Measurements from ENCODE around the gene CREB5.
"Not testable (repeated sequence)": the region's sequence is repeated elsewhere in the genome, so short reads cannot be mapped to it uniquely, and the experiment has no call there.

Gene CREB5

GRCh38 chr7:28547115-28547514, 134.8 kb downstream of the CREB5 start:
- DNase-seq (ENCODE audit: low read depth in 2 of 2), result no peak

- DNase-seq (ENCODE audit: low read depth in 2 of 2), result no peak
Measured at GRCh38 chr7:28548416-28548815, 136.1 kb downstream of the CREB5 start.

GRCh38 chr7:28549998-28550397, 137.7 kb downstream of the CREB5 start:
- DNase-seq (ENCODE audit: low read depth in 2 of 2), result no peak

- no peak for DNase-seq (ENCODE audit: low read depth in 2 of 2)
Measured at GRCh38 chr7:28550580-28551186, 138.4 kb downstream of the CREB5 start.

- no peak for DNase-seq (ENCODE audit: low read depth in 2 of 2)
Measured at GRCh38 chr7:28551331-28551730, 139.0 kb downstream of the CREB5 start.

- not testable (repeated sequence) for DNase-seq (ENCODE audit: low read depth in 2 of 2)
Measured at GRCh38 chr7:28551766-28552165, 139.4 kb downstream of the CREB5 start.

GRCh38 chr7:28554802-28555471, 142.6 kb downstream of the CREB5 start:
- DNase-seq (ENCODE audit: low read depth in 2 of 2), result no peak

GRCh38 chr7:28556025-28556424, 143.7 kb downstream of the CREB5 start:
- no peak for DNase-seq (ENCODE audit: low read depth in 2 of 2)

- no peak for DNase-seq (ENCODE audit: low read depth in 2 of 2)
Measured at GRCh38 chr7:28556671-28557070, 144.4 kb downstream of the CREB5 start.

GRCh38 chr7:28558236-28558635, 145.9 kb downstream of the CREB5 start:
- DNase-seq (ENCODE audit: low read depth in 2 of 2), result no peak

- no peak for DNase-seq (ENCODE audit: low read depth in 2 of 2)
Measured at GRCh38 chr7:28560767-28561166, 148.4 kb downstream of the CREB5 start.

GRCh38 chr7:28564033-28564432, 151.7 kb downstream of the CREB5 start:
- no peak for DNase-seq (ENCODE audit: low read depth in 2 of 2)

GRCh38 chr7:28564755-28565374, 152.5 kb downstream of the CREB5 start:
- no peak for DNase-seq (ENCODE audit: low read depth in 2 of 2)

- no peak for DNase-seq (ENCODE audit: low read depth in 2 of 2)
Measured at GRCh38 chr7:28565980-28566379, 153.7 kb downstream of the CREB5 start.

GRCh38 chr7:28570113-28570969, 158.0 kb downstream of the CREB5 start:
- no peak for DNase-seq (ENCODE audit: low read depth in 2 of 2)

GRCh38 chr7:28570970-28571288, 158.6 kb downstream of the CREB5 start:
- DNase-seq (ENCODE audit: low read depth in 2 of 2), result no peak

GRCh38 chr7:28571405-28571804, 159.1 kb downstream of the CREB5 start:
- DNase-seq (ENCODE audit: low read depth in 2 of 2), result no peak

- no peak for DNase-seq (ENCODE audit: low read depth in 2 of 2)
Measured at GRCh38 chr7:28572321-28573058, 160.2 kb downstream of the CREB5 start.

GRCh38 chr7:28573059-28573553, 160.8 kb downstream of the CREB5 start:
- no peak for DNase-seq (ENCODE audit: low read depth in 2 of 2)

- no peak for DNase-seq (ENCODE audit: low read depth in 2 of 2)
Measured at GRCh38 chr7:28573651-28574301, 161.5 kb downstream of the CREB5 start.

GRCh38 chr7:28575241-28575643, 162.9 kb downstream of the CREB5 start:
- DNase-seq (ENCODE audit: low read depth in 2 of 2), result no peak
